ENCODE data around the gene DPP6.

Gene DPP6

GRCh38 chr7:154827007-154827406, 774.8 kb downstream of the DPP6 start:
- no peak for DNase-seq (ENCODE audit: low read depth)

- DNase-seq (ENCODE audit: low read depth) = no peak
These were observed 780.5 kb downstream of the DPP6 start for GRCh38 chr7:154832557-154833138.

GRCh38 chr7:154836021-154836448, 783.8 kb downstream of the DPP6 start:
- DNase-seq (ENCODE audit: low read depth) = no peak

GRCh38 chr7:154837087-154837486, 784.9 kb downstream of the DPP6 start:
- no peak for DNase-seq (ENCODE audit: low read depth)

GRCh38 chr7:154837622-154838021, 785.4 kb downstream of the DPP6 start:
- DNase-seq (ENCODE audit: low read depth) = no peak

GRCh38 chr7:154840086-154840485, 787.9 kb downstream of the DPP6 start:
- DNase-seq (ENCODE audit: low read depth) = no peak

GRCh38 chr7:154841731-154842331, 789.6 kb downstream of the DPP6 start:
- no peak for DNase-seq (ENCODE audit: low read depth)

- no peak for DNase-seq (ENCODE audit: low read depth)
These were observed 790.4 kb downstream of the DPP6 start for GRCh38 chr7:154842591-154842990.

GRCh38 chr7:154843670-154844237, 791.6 kb downstream of the DPP6 start:
- DNase-seq (ENCODE audit: low read depth) = no peak

- no peak for DNase-seq (ENCODE audit: low read depth)
These were observed 792.3 kb downstream of the DPP6 start for GRCh38 chr7:154844499-154844898.

GRCh38 chr7:154844955-154845354, 792.8 kb downstream of the DPP6 start:
- DNase-seq (ENCODE audit: low read depth) = no peak

- DNase-seq (ENCODE audit: low read depth) = no peak
These were observed 796.3 kb downstream of the DPP6 start for GRCh38 chr7:154848464-154848863.

GRCh38 chr7:154852205-154852604, 800.0 kb downstream of the DPP6 start:
- no peak for DNase-seq (ENCODE audit: low read depth)

GRCh38 chr7:154853063-154853726, 801.0 kb downstream of the DPP6 start:
- no peak for DNase-seq (ENCODE audit: low read depth)

GRCh38 chr7:154853727-154854095, 801.5 kb downstream of the DPP6 start:
- no peak for DNase-seq (ENCODE audit: low read depth)

- no peak for DNase-seq (ENCODE audit: low read depth)
These were observed 802.6 kb downstream of the DPP6 start for GRCh38 chr7:154854836-154855235.

GRCh38 chr7:154855366-154855765, 803.2 kb downstream of the DPP6 start:
- DNase-seq (ENCODE audit: low read depth) = no peak

- DNase-seq (ENCODE audit: low read depth) = no peak
These were observed 804.5 kb downstream of the DPP6 start for GRCh38 chr7:154856733-154857132.

GRCh38 chr7:154857240-154857639, 805.0 kb downstream of the DPP6 start:
- DNase-seq (ENCODE audit: low read depth) = no peak

GRCh38 chr7:154857728-154858681, 805.8 kb downstream of the DPP6 start:
- DNase-seq (ENCODE audit: low read depth) = no peak

- no peak for DNase-seq (ENCODE audit: low read depth)
These were observed 806.8 kb downstream of the DPP6 start for GRCh38 chr7:154858836-154859537.

Data from non-pigmented ciliary epithelial cell (primary cell).